Natural killer cell (primary cell): ENCODE results near the gene WDTC1. TPM values are rescaled to one million over a fixed set of nuclear protein-coding genes. Genes with fewer than 3 reads are reported as not detected.

ENCODE experiments used
- ATAC-seq, 3 donors: fragments of 150-1000 bp in 2 of 3; fragments of 200-7000 bp in 1 of 3; cut with Tn5 transposase; 1 replicate in 1 of 3; 2 replicates in 2 of 3; pipeline ENCODE4 v1.10.0; 2021; ENCODE audit warnings: mild to moderate bottlenecking in 2 of 3, moderate library complexity in 2 of 3
- DNase-seq, 2 donors: peaks; one replicate each; pipeline versions ENCODE4 v3.0.0 to v3.0.0-alpha.2; 2013 to 2021; ENCODE audit warnings: mixed read lengths in 1 of 2
- H3K27ac ChIP-seq: one replicate; pipeline ENCODE4 v1.5.1; 2013; ENCODE audit warnings: mild to moderate bottlenecking, low read length
- H3K27me3 ChIP-seq: one replicate; pipeline ENCODE4 v1.6.1; 2013; ENCODE audit warnings: low read length; ENCODE audit not compliant: control insufficient read depth, insufficient read depth
- H3K36me3 ChIP-seq: one replicate; pipeline ENCODE4 v1.6.1; 2013; ENCODE audit warnings: low read length; ENCODE audit not compliant: control insufficient read depth, insufficient read depth
- H3K4me1 ChIP-seq: one replicate; pipeline ENCODE4 v1.6.1; 2013; ENCODE audit warnings: low read length; ENCODE audit not compliant: control insufficient read depth, insufficient read depth
- H3K4me3 ChIP-seq: one replicate; pipeline ENCODE4 v1.5.1; 2013; ENCODE audit warnings: low read length
- H3K9me3 ChIP-seq: one replicate; pipeline ENCODE4 v1.6.1; 2013; ENCODE audit warnings: low read length; ENCODE audit not compliant: control insufficient read depth, insufficient read depth
- H3K27ac Mint-ChIP-seq, 2 donors: one replicate each; pipeline ENCODE4 v1.8.0; 2022; ENCODE audit warnings: mild to moderate bottlenecking in 2 of 2, mixed read lengths in 2 of 2, moderate library complexity in 1 of 2
- H3K27me3 Mint-ChIP-seq, 2 donors: one replicate each; pipeline ENCODE4 v1.8.0; 2022; ENCODE audit warnings: low read depth in 2 of 2, mixed read lengths in 2 of 2
- H3K36me3 Mint-ChIP-seq: one replicate; pipeline ENCODE4 v1.8.0; 2022; ENCODE audit warnings: mixed read lengths
- H3K4me1 Mint-ChIP-seq, 2 donors: one replicate each; pipeline ENCODE4 v1.8.0; 2022; ENCODE audit warnings: mixed read lengths in 2 of 2
- H3K4me3 Mint-ChIP-seq: one replicate; pipeline ENCODE4 v1.8.0; 2022; ENCODE audit warnings: mild to moderate bottlenecking, moderate library complexity, mixed read lengths
- H3K9me3 Mint-ChIP-seq, 2 donors: one replicate each; pipeline ENCODE4 v1.8.0; 2022; ENCODE audit warnings: mixed read lengths in 2 of 2
- CTCF ChIP-seq: fragments of 200-600 bp; IDR thresholded peaks from one replicate; pipeline ENCODE4 v1.8.0; 2022; ENCODE audit warnings: antibody characterized with exemption
- WGBS: methylation state at CpG from one replicate; pipeline ENCODE4 v1.1.7; 2013; ENCODE audit warnings: missing lambda C conversion rate; ENCODE audit not compliant: insufficient coverage; 5-methylcytosine and 5-hydroxymethylcytosine counted together
- intact Hi-C: fragments of 100-400 bp; cut with micrococcal nuclease; formaldehyde crosslinking; loops from one replicate; pipeline ENCODE4 v1.14.2; 2022
- total RNA-seq, 4 donors: library from RNA; stranded (reverse); fragments of 120-200 nt in 1 of 4; gene quantifications; one replicate each; pipeline versions ENCODE4 v1.2.3 to v1.2.4, GENCODE V29; 2013 to 2022

The WDTC1 gene
- total RNA-seq, 3 donors from 2014 or later (not counting 1 experiment from before 2014, with no cell fraction given) = 68.9 to 82.0 (median 81.7) TPM

GRCh38 chr1:27341525-27342252, 107.3 kb downstream of the WDTC1 start, which contains the start of gene SYTL1:
SYTL1 (plus strand) TSS chr1:27342022; CDS start chr1:27345335, 3,313 bp downstream.
- H3K9me3 ChIP-seq = no peaks in the 10 kb centered on the region
- H3K27ac ChIP-seq = peak within 1 kb of the TSS; percentile 92
- TF ChIP-seq CTCF = no peak
- WGBS = under 1% methylated on average over 22 of the region's 22 CpGs
- H3K4me1 ChIP-seq = peaks cover 55% of the 10 kb centered on the region
- DNase-seq = peak; percentile 75 to 77
- H3K9me3 Mint-ChIP-seq = no peaks in the 10 kb centered on the region
- peak within 1 kb of the TSS; percentile 80 for H3K4me3 ChIP-seq
- H3K4me1 Mint-ChIP-seq = peaks cover 51 to 62% of the 10 kb centered on the region in 2 donors
- peak within 1 kb of the TSS; percentile 91 for H3K4me3 Mint-ChIP-seq
- peaks cover 13% of the 10 kb centered on the region for H3K36me3 ChIP-seq
- no peaks in the 10 kb centered on the region for H3K27me3 Mint-ChIP-seq
- intact Hi-C loops = loop anchor here (1.0 to 10.0 kb wide), 4 partner anchors 8 to 647 kb away; partner anchors contain the start of genes ARID1A and TMEM222
- ATAC-seq = peak; percentile 75 to 82 (median 76)
- H3K27ac Mint-ChIP-seq = peak within 1 kb of the TSS; percentile 88 to 90
- no peaks in the 10 kb centered on the region for H3K27me3 ChIP-seq
- no peaks in the 10 kb centered on the region for H3K36me3 Mint-ChIP-seq

- Mint-ChIP-seq H3K4me3 (peak overlapping the region; percentile 91), H3K9me3 (no peaks in the 10 kb centered on the region), H3K27me3 (no peaks in the 10 kb centered on the region), H3K27ac (peak overlapping the region; percentile 88 to 90), H3K36me3 (no peaks in the 10 kb centered on the region), H3K4me1 (peaks cover 55 to 66% of the 10 kb centered on the region in 2 donors)
- WGBS = 2% methylated on average over 8 of the region's 8 CpGs
- peaks cover 55% of the 10 kb centered on the region for H3K4me1 ChIP-seq
- H3K27me3 ChIP-seq = no peaks in the 10 kb centered on the region
- H3K9me3 ChIP-seq = no peaks in the 10 kb centered on the region
- no peak for TF ChIP-seq CTCF
- peaks cover 17% of the 10 kb centered on the region for H3K36me3 ChIP-seq
- intact Hi-C loops = loop anchor here (1.0 to 10.0 kb wide), 2 partner anchors 14 to 648 kb away; partner anchors contain the start of gene ARID1A
- DNase-seq = peak in 1 of 2 donors; percentile 67
- peak; percentile 23 to 43 (median 28) for ATAC-seq
- peak overlapping the region; percentile 92 for H3K27ac ChIP-seq
- H3K4me3 ChIP-seq = peak overlapping the region; percentile 80
Observed at GRCh38 chr1:27342391-27342777, 108.0 kb downstream of the WDTC1 start.

GRCh38 chr1:27342778-27343638, 108.6 kb downstream of the WDTC1 start:
- no peak for TF ChIP-seq CTCF
- Mint-ChIP-seq H3K36me3 (no peaks in the 10 kb centered on the region), H3K9me3 (no peaks in the 10 kb centered on the region), H3K27ac (peak overlapping the region; percentile 88 to 90), H3K4me1 (peaks cover 59 to 70% of the 10 kb centered on the region in 2 donors), H3K4me3 (peak overlapping the region; percentile 91), H3K27me3 (no peaks in the 10 kb centered on the region)
- peaks cover 21% of the 10 kb centered on the region for H3K36me3 ChIP-seq
- peaks cover 55% of the 10 kb centered on the region for H3K4me1 ChIP-seq
- no peaks in the 10 kb centered on the region for H3K27me3 ChIP-seq
- DNase-seq = peak; percentile 66 to 88
- H3K27ac ChIP-seq = peak overlapping the region; percentile 92
- intact Hi-C loops = loop anchor here (1.0 to 10.0 kb wide), 2 partner anchors 13 to 648 kb away; partner anchors contain the start of gene ARID1A
- under 1% methylated on average over 31 of the region's 31 CpGs for WGBS
- H3K4me3 ChIP-seq = peak overlapping the region; percentile 80
- peak; percentile 72 to 86 (median 80) for ATAC-seq
- H3K9me3 ChIP-seq = no peaks in the 10 kb centered on the region
